Small intestine (tissue), 7 donors: ENCODE data around the gene C1QL1. TPM values are rescaled to one million over a fixed set of nuclear protein-coding genes. Genes with fewer than 3 reads are reported as not detected.

ENCODE experiments used
- DNase-seq, 2 donors: peaks; one replicate each; pipeline versions ENCODE4 v3.0.0 to v3.0.0-alpha.2; 2013
- FAIRE-seq: peaks from 2 replicates; lab custom pipeline; 2012; peaks lifted over from hg19 to GRCh38; lab: Jason Lieb, UNC
- H3K27ac ChIP-seq, 3 donors: one replicate each; pipeline ENCODE4 v1.5.1; 2013; ENCODE audit warnings: low read length in 2 of 3, mild to moderate bottlenecking in 2 of 3, control low read depth in 1 of 3, inconsistent platforms in 1 of 3, low read depth in 1 of 3, moderate library complexity in 1 of 3
- H3K27me3 ChIP-seq, 3 donors: one replicate each; pipeline ENCODE4 v1.6.1; 2013; ENCODE audit warnings: low read length in 3 of 3, inconsistent platforms in 1 of 3; ENCODE audit not compliant: control insufficient read depth in 3 of 3, insufficient read depth in 3 of 3
- H3K36me3 ChIP-seq, 3 donors: one replicate each; pipeline ENCODE4 v1.6.1; 2013; ENCODE audit warnings: low read length in 3 of 3, inconsistent platforms in 1 of 3, low read depth in 1 of 3, mild to moderate bottlenecking in 1 of 3, moderate library complexity in 1 of 3; ENCODE audit not compliant: control insufficient read depth in 3 of 3, insufficient read depth in 2 of 3
- H3K4me1 ChIP-seq, 3 donors: one replicate each; pipeline ENCODE4 v1.6.1; 2013; ENCODE audit warnings: low read length in 2 of 3, inconsistent platforms in 1 of 3, low read depth in 1 of 3, mild to moderate bottlenecking in 1 of 3, moderate library complexity in 1 of 3; ENCODE audit not compliant: control insufficient read depth in 3 of 3, insufficient read depth in 2 of 3
- H3K4me3 ChIP-seq, 3 donors: one replicate each; pipeline ENCODE4 v1.5.1; 2013; ENCODE audit warnings: low read length in 3 of 3, control low read depth in 1 of 3, inconsistent platforms in 1 of 3, low read depth in 1 of 3, mild to moderate bottlenecking in 1 of 3, moderate library complexity in 1 of 3
- H3K9me3 ChIP-seq, 2 donors: one replicate each; pipeline ENCODE4 v1.6.1; 2013; ENCODE audit warnings: low read depth in 1 of 2, low read length in 1 of 2; ENCODE audit not compliant: control insufficient read depth in 2 of 2, insufficient read depth in 1 of 2
- WGBS, 3 donors: extraction: QIAGEN DNeasy Blood & Tissue Kit; methylation state at CpG; one replicate each; pipeline ENCODE4 v1.1.7; 2013; 5-methylcytosine and 5-hydroxymethylcytosine counted together
- polyA plus RNA-seq, 4 donors: library from polyadenylated mRNA; stranded (reverse) in 3 of 4; unstranded in 1 of 4; fragments of 200-250 nt in 3 of 4; fragments of 120-200 nt in 1 of 4; gene quantifications; one replicate each; pipeline versions ENCODE4 v1.2.1 to v1.2.3, GENCODE V29; 2013
- donor health status: healthy with polysubstance abuse.
- donor health status: control.
- donor health status: control.
- donor health status: Bipolar disorder and iron deficiency.
- donor health status: healthy.

Gene C1QL1
- polyA plus RNA-seq, 4 donors = 1.3 to 5.4 (median 2.6) TPM; not detected in 1

GRCh38 chr17:44983563-44983962, 15.5 kb upstream of the C1QL1 start:
- H3K27ac ChIP-seq = no peak overlapping the region
- FAIRE-seq = no peak
- no peaks in the 10 kb centered on the region for H3K36me3 ChIP-seq
- DNase-seq = no peak
- peaks cover under 1 to 61% (median 2%) of the 10 kb centered on the region in 3 donors for H3K27me3 ChIP-seq
- no peak overlapping the region for H3K4me3 ChIP-seq
- WGBS, 3 donors = 86 to 94% (median 93%) methylated on average over 4 of the region's 4 CpGs
- peaks cover 0 to 40% (median 0%) of the 10 kb centered on the region in 3 donors for H3K4me1 ChIP-seq
- no peaks in the 10 kb centered on the region for H3K9me3 ChIP-seq

- Histone ChIP-seq H3K27me3 (peaks cover 0 to 61% (median 4%) of the 10 kb centered on the region in 3 donors), H3K36me3 (no peaks in the 10 kb centered on the region), H3K9me3 (no peaks in the 10 kb centered on the region), H3K4me1 (peaks cover 0 to 44% (median 0%) of the 10 kb centered on the region in 3 donors), H3K4me3 (no peak overlapping the region), H3K27ac (peak overlapping the region in 2 of 3 donors; percentile 28 to 79)
- 87 to 94% (median 89%) methylated on average over 3 of the region's 3 CpGs for WGBS, 3 donors
- DNase-seq (no peak), FAIRE-seq (no peak)
Measured at GRCh38 chr17:44982113-44982702, 14.1 kb upstream of the C1QL1 start.

GRCh38 chr17:44981221-44981968, 13.3 kb upstream of the C1QL1 start:
- DNase-seq (peak in 1 of 2 donors; percentile 30), FAIRE-seq (no peak)
- no peak overlapping the region for H3K4me3 ChIP-seq
- H3K9me3 ChIP-seq = no peaks in the 10 kb centered on the region
- no peaks in the 10 kb centered on the region for H3K36me3 ChIP-seq
- peaks cover 0 to 43% (median 0%) of the 10 kb centered on the region in 3 donors for H3K4me1 ChIP-seq
- WGBS, 3 donors = 12 to 31% (median 16%) methylated on average over 12 of the region's 12 CpGs
- H3K27ac ChIP-seq = peak overlapping the region in 2 of 3 donors; percentile 56 to 79
- H3K27me3 ChIP-seq = peaks cover 0 to 63% (median 4%) of the 10 kb centered on the region in 3 donors

- 18 to 40% (median 38%) methylated on average over 9 of the region's 9 CpGs for WGBS, 3 donors
- H3K36me3 ChIP-seq = no peaks in the 10 kb centered on the region
- H3K27me3 ChIP-seq = peaks cover 4 to 65% (median 4%) of the 10 kb centered on the region in 3 donors
- peaks cover 0 to 43% (median 0%) of the 10 kb centered on the region in 3 donors for H3K4me1 ChIP-seq
- no peaks in the 10 kb centered on the region for H3K9me3 ChIP-seq
- H3K27ac ChIP-seq = peak overlapping the region in 2 of 3 donors; percentile 56 to 79
- peak; percentile 34 to 57 for DNase-seq
- FAIRE-seq = no peak
- H3K4me3 ChIP-seq = no peak overlapping the region
Measured at GRCh38 chr17:44979426-44979995, 11.4 kb upstream of the C1QL1 start.

GRCh38 chr17:44978807-44979206, 10.7 kb upstream of the C1QL1 start:
- no peak overlapping the region for H3K4me3 ChIP-seq
- H3K4me1 ChIP-seq = peaks cover 0 to 43% (median 0%) of the 10 kb centered on the region in 3 donors
- peak overlapping the region in 1 of 3 donors; percentile 59 for H3K27ac ChIP-seq
- H3K27me3 ChIP-seq = peaks cover 4 to 65% (median 4%) of the 10 kb centered on the region in 3 donors
- H3K36me3 ChIP-seq = no peaks in the 10 kb centered on the region
- no peaks in the 10 kb centered on the region for H3K9me3 ChIP-seq
- 70 to 85% (median 80%) methylated on average over 5 of the region's 5 CpGs for WGBS, 3 donors
- DNase-seq (no peak), FAIRE-seq (no peak)

GRCh38 chr17:44977814-44978550, 9.9 kb upstream of the C1QL1 start:
- H3K27ac ChIP-seq = peak overlapping the region in 2 of 3 donors; percentile 32 to 56
- no peak for FAIRE-seq
- H3K27me3 ChIP-seq = peaks cover 4 to 68% (median 4%) of the 10 kb centered on the region in 3 donors
- no peak overlapping the region for H3K4me3 ChIP-seq
- WGBS, 3 donors = 48 to 61% (median 56%) methylated on average over 7 of the region's 7 CpGs
- H3K9me3 ChIP-seq = no peaks in the 10 kb centered on the region
- no peaks in the 10 kb centered on the region for H3K36me3 ChIP-seq
- no peak for DNase-seq
- H3K4me1 ChIP-seq = peaks cover 0 to 43% (median 0%) of the 10 kb centered on the region in 3 donors

- H3K27me3 ChIP-seq = peaks cover 4 to 77% (median 4%) of the 10 kb centered on the region in 3 donors
- 59 to 63% (median 61%) methylated on average over 3 of the region's 3 CpGs for WGBS, 3 donors
- H3K36me3 ChIP-seq = no peaks in the 10 kb centered on the region
- no peak overlapping the region for H3K4me3 ChIP-seq
- no peaks in the 10 kb centered on the region for H3K9me3 ChIP-seq
- DNase-seq (no peak), FAIRE-seq (no peak)
- H3K27ac ChIP-seq = no peak overlapping the region
- peaks cover 0 to 43% (median 0%) of the 10 kb centered on the region in 3 donors for H3K4me1 ChIP-seq
Measured at GRCh38 chr17:44977065-44977464, 9.0 kb upstream of the C1QL1 start.

GRCh38 chr17:44976206-44976605, 8.1 kb upstream of the C1QL1 start:
- Histone ChIP-seq H3K27me3 (peaks cover 4 to 82% (median 6%) of the 10 kb centered on the region in 3 donors), H3K9me3 (no peaks in the 10 kb centered on the region), H3K27ac (no peak overlapping the region), H3K4me1 (peaks cover 0 to 40% (median 0%) of the 10 kb centered on the region in 3 donors), H3K36me3 (no peaks in the 10 kb centered on the region), H3K4me3 (no peak overlapping the region)
- FAIRE-seq = no peak
- 18 to 50% (median 33%) methylated on average over 12 to 13 of the region's 13 CpGs for WGBS, 3 donors
- no peak for DNase-seq
